ENCODE data around the gene DDIT4L. TPM values are rescaled to one million over a fixed set of nuclear protein-coding genes. Genes with fewer than 3 reads are reported as not detected.

Gene DDIT4L
- total and polyA plus RNA-seq, 4 donors = 0.08 to 0.21 (median 0.13) TPM

- no peak overlapping the region for H3K4me3 ChIP-seq (ENCODE audit: low read depth in 1 of 3, low read length in 3 of 3)
- TF ChIP-seq EGR1 (IDR thresholded peaks at IDR 0.05; ENCODE audit: low read depth in 2 of 2) = no peak
- TF ChIP-seq, protein P1, sequence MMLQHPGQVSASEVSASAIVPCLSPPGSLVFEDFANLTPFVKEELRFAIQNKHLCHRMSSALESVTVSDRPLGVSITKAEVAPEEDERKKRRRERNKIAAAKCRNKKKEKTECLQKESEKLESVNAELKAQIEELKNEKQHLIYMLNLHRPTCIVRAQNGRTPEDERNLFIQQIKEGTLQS (IDR thresholded peaks at IDR 0.05) = no peak
- TF ChIP-seq JUND (IDR thresholded peaks at IDR 0.05) = no peak
- no peak for TF ChIP-seq NR2F2 (IDR thresholded peaks at IDR 0.05)
- no peak for TF ChIP-seq HNF4A (conservative IDR thresholded peaks at IDR 0.05)
- TF ChIP-seq REST (IDR thresholded peaks at IDR 0.05) = no peak
- no peak for TF ChIP-seq MAX (IDR thresholded peaks at IDR 0.05)
- no peak for TF ChIP-seq YY1 (IDR thresholded peaks at IDR 0.05)
- TF ChIP-seq RAD21 (IDR thresholded peaks at IDR 0.05) = no peak
- TF ChIP-seq HNF4G (IDR thresholded peaks at IDR 0.05) = no peak
- no peak for TF ChIP-seq FOXA2 (IDR thresholded peaks at IDR 0.05)
- no peak for TF ChIP-seq SP1 (IDR thresholded peaks at IDR 0.05)
- no peak for TF ChIP-seq RXRA (IDR thresholded peaks at IDR 0.05)
- no peak for TF ChIP-seq GABPA (IDR thresholded peaks at IDR 0.05 in 1 of 2, conservative IDR thresholded peaks at IDR 0.05 in 1 of 2)
- TF ChIP-seq TAF1 (conservative IDR thresholded peaks at IDR 0.05) = no peak
- no peak for TF ChIP-seq ZBTB33 (IDR thresholded peaks at IDR 0.05)
- TF ChIP-seq FOXA1 (IDR thresholded peaks at IDR 0.05) = no peak
- TF ChIP-seq, protein P2, sequence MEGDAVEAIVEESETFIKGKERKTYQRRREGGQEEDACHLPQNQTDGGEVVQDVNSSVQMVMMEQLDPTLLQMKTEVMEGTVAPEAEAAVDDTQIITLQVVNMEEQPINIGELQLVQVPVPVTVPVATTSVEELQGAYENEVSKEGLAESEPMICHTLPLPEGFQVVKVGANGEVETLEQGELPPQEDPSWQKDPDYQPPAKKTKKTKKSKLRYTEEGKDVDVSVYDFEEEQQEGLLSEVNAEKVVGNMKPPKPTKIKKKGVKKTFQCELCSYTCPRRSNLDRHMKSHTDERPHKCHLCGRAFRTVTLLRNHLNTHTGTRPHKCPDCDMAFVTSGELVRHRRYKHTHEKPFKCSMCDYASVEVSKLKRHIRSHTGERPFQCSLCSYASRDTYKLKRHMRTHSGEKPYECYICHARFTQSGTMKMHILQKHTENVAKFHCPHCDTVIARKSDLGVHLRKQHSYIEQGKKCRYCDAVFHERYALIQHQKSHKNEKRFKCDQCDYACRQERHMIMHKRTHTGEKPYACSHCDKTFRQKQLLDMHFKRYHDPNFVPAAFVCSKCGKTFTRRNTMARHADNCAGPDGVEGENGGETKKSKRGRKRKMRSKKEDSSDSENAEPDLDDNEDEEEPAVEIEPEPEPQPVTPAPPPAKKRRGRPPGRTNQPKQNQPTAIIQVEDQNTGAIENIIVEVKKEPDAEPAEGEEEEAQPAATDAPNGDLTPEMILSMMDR (IDR thresholded peaks at IDR 0.05; ENCODE audit: low read depth, low read length, missing input control) = no peak
- H3K36me3 ChIP-seq (ENCODE audit: control insufficient read depth in 4 of 4, insufficient read depth in 3 of 4, low read depth in 1 of 4, low read length in 3 of 4) = no peaks in the 10 kb centered on the region
- no peaks in the 10 kb centered on the region for H3K27me3 ChIP-seq (ENCODE audit: control insufficient read depth in 4 of 4, insufficient read depth in 4 of 4, low read length in 3 of 4)
- no peak overlapping the region for H3K9ac ChIP-seq (ENCODE audit: low read depth in 1 of 2, low read length in 2 of 2)
- DNase-seq (ENCODE audit: low spot score) = no peak
- WGBS = 79% methylated on average over 2 of the region's 2 CpGs
- no peaks in the 10 kb centered on the region for H3K4me1 ChIP-seq (ENCODE audit: control insufficient read depth in 4 of 4, insufficient read depth in 4 of 4, low read length in 3 of 4)
- H3K9me3 ChIP-seq (ENCODE audit: control insufficient read depth in 4 of 4, low read length in 3 of 4) = no peaks in the 10 kb centered on the region
- no peak overlapping the region for H3K27ac ChIP-seq (ENCODE audit: low read depth in 1 of 2, low read length in 2 of 2)
These were observed 14.4 kb downstream of the DDIT4L start for GRCh38 chr4:100175858-100176257.

All from liver (tissue), 9 donors.